Activated effector memory CD4-positive, alpha-beta T cell treated with anti-CD3 and anti-CD28 coated beads, Interleukin-2, amount 50 U/mL, for 16 hours (primary cell): ENCODE results near the gene IPPK.

Experiments used
- DNase-seq: peaks from one replicate; pipeline ENCODE4 v3.0.0-alpha.2; 2020

The IPPK gene

GRCh38 chr9:92656537-92656925 lies 13.4 kb downstream of the IPPK start:
- DNase-seq, result peak; percentile 52

DNA sequence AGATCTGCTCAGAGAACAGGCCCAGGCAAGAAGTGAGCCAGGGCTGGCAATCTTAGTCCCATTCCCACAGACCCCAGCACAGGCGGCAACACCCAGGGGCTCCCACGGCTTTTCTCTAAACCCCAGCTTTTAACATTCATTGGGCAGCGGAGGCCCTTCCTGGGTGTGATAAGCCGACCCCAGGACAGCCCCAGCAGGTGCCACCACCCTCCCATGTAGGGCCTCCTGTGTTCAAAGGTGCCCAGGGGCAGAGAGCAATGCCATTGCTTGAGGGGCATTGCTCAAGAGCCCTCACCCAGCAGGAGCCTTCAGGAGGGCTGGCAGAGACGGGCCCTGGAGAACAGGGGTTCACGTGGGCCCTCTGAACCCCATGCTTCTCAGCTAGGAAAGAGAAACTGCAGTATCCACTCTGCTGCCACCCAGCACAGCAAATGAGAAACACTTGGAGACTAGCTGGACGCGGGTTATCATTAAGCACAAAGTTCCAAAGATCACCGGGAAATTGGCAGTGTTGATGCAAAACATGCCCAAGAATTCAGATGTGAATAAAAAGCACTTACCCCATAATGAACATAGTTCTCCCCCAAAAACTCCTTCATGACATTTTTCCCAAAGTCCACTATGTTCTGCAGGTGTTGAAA lies 13.9 kb downstream of the IPPK start:
- DNase-seq, result peak; percentile 39

DNA sequence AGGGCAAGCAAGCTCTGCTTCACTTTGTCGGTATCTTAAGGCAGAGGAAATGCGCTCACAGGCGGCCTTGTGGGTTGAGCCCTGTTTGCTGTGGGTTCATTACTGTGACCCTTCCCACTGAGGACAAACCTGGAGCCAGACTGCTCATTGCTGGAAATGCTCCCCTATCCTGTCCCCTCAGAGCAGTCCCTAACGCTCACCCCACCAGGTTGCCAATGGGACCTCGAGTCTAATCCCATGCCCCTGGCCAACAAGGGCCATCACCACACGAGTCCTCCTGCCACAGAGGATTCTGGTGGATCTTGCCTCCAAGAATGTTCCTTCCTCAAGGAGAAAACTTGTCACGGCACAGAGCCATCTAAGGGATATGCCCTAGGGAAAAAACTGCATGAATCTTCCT lies 14.6 kb downstream of the IPPK start:
- peak; percentile 54 for DNase-seq

DNA sequence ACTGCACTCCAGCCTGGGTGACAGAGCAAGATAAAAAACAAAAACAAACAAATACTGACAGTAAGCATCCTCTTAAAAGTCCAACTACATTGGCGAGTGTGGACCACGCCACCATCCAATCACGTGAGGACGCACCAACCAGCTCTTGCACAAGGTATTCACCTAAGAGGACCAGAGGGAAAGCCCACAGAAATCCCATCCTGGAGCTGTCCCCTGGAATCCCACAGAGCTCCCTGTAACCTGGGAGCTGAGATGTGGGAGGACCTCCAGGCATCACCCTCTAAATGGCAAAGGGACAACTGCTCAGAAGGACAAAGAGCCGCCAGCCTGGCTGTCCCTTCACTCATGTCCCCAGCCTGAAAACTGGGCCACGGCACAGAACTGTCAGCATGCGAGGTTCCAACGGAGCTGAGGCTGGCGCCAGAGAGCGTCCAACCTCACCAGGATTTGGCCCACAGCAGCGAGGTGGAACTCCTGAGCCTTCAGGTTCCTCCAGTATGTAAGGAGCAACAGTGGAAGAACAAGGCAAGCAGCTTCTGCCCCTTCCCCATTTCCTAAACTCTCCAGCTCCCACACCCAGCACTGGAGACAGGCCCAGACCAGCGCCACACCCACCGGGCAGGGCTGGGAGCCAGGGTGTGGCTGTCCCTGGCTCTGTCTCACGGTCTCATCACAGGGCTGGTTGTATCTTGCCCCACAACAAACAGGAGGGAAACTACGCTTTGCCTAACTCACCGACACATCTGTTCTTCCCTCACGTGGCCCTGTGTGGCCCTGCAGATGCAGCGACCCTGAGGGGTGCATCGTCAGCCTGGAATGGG lies 15.2 kb downstream of the IPPK start:
- DNase-seq, result peak; percentile 51

DNA sequence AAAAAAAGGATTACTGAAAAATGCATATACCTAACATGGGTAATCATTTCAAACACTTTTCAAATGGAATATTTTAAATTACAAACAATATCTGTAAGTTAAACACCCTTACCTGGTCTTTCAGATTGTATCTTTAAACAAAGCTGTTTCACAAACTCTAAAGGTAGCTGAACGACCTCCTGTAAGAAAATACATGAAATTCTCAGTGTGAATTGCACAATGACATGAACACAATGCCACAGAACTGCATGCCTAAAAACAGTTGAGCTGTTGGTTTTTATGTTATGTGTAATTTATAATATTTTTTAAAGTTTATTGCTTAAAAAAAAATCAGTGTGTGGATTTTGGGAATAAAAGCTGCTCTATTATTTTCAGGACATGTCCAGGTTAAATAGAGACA lies 17.5 kb downstream of the IPPK start:
- DNase-seq, result no peak

DNA sequence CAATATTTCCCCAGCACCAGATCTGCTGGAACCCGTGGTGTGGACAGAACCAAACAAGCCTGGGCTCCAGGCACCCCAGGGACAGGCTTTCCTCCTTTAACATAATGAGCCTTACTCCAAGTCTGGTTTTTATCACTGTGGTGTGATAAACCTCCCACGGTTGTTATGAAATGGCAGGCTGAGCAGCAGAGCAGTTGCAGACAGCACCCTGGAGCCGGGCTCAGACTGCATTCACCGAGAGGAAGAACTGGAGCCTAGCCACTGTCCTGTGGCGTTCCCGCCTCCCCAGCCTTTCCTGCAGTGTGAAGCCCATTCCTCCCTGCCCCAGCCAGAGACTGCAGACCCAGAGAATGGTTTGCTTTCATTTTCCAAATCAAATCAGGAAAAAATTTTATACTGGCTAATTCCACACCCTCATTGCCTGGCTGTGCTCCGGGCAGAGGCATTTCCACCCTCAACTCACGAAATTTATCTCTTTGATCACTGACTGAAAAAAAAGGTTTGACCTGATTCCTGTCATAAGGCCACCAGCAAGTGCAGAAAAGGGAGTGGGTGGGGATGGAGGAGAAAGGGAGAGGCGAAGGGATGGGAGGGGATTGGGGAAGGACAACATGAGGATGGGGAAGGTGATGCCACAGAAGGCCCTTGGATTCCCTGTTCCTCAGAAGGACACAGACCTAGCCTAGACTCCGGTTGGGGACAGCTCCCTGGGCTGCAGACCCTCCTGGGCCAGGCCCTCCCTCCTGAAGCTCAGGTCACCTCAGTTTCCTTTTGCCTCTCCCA lies 18.9 kb downstream of the IPPK start:
- peak; percentile 50 for DNase-seq

- DNase-seq, result no peak
These were observed 19.6 kb downstream of the IPPK start for GRCh38 chr9:92650296-92650695.

DNA sequence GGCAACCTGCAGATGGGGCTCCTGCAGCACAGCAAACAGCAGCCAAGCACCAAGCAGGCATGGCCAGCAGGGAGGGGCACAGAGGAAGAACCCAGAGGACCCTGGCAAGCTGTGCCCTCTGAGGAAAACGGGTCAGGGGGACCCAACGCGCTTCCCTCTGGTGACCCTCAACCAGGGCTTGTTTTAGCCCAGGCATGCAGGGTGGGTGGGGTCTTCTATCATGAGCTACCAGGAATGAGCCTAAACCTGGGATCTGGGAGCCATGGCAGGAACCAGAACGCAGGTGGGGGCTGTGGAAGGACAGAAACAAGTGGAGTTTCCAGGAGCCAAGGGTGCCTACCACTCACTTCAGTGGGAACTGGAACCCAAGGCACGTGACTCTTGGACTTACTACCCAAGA lies 20.9 kb downstream of the IPPK start:
- peak; percentile 50 for DNase-seq

GRCh38 chr9:92648474-92648971 lies 21.4 kb downstream of the IPPK start:
- DNase-seq, result peak; percentile 36

DNA sequence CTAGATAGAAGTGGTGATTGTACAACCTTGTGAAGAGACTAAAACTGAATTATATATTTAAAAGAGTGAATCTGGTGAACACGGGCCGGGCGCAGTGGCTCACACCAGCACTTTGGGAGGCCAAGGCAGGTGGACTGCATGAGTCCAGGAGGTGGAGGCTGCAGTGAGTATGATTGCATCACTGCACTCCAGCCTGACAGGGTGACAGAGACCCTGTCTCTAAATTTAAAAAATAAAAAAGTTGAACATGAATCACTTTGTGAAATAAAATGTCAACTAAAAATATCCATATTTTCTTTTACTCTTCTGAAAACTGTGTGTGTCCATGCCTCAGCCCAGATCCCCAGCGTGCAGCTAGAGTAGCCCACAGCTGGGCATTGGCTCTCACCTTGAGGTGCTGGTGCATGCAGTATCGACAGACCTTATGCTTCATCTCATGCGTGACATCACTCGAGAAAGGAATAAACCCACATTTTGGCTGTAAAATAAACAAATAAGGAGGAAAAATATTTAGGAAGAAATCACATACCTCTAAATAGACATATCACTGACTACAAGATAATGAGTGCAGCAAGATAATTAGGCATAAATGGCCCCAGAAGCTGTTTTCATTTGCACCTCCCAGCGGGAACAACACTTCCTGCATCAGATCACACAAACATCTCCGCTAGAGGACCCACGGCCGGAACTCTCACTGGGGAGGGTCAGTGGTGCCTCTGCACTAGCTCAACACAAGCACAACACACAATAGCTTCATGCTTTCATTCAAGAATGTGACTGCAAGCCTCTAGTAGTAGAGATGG lies 22.1 kb downstream of the IPPK start:
- peak; percentile 49 for DNase-seq

- no peak for DNase-seq
These were observed 24.9 kb downstream of the IPPK start for GRCh38 chr9:92645041-92645440.

DNA sequence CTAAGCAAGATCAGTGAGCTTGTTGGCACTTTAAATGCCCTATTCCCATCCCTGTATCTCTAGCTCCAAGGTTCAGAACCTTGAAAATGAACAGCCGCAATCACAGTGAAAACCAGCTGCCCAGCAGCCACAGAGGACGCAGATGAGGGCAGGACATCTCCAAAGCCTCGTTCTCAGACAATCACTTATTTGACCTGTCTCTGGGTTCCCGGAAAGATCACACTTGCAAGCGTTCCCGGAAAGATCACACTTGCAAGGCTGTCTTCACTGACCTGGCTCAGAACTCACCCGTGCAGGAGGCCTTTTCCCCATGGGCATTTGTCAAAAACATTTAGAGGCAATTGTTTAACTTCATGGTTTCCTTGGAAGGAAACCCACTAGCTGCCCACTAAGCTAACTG lies 25.7 kb downstream of the IPPK start:
- DNase-seq, result no peak

DNA sequence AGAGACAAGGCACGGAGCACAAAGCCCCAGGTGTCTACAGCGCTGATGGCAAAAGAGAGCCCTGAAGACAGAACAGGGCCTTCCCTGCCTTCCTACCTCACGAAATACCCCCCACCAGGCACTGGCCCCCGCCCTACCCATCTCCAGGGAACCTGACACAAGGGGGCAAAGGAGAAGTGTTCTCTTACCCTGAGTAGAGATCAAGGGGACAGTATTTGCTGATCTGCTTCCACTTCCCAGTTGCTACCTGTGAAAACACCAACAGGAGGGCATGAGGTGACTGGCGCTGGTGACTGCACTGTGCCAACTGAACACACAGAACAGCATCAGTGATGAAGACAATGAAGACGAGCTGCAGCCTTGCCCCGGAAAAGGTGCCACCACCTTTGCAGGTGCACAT lies 27.4 kb downstream of the IPPK start:
- no peak for DNase-seq

- DNase-seq, result no peak
These were observed 27.9 kb downstream of the IPPK start for GRCh38 chr9:92642041-92642451.

DNA sequence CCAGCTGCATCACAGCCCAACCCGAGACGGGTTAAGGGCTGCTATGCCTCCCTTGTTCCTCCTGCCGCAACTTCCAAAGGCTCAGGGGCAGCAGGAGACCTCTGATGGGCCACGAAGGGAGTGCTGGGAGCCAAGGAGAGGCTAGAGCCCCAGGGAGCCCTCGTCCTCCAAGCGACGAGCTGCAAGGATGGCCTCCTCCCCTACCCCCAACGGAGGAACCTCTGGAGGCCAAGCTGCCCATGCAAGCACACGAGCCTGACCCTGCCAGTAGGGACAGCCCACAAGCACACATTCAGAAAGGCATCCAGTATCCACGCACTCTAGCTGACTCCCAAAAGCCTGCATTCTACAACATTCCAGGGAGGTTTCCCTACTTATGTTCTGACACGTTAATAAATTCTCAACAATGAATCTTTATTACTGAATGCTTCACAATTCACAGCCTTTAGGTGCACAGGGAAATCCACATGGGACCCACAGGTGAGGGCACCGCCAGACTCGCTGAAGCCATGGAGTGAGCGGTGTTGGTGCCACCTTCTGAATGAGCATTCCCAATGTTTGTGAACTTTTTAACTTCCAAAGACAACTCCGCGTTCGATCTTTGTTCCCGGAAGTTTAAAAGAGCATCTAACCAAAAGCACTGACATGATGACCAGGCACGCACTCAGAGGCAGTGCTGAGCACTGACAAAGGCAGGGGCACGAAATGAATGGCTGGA lies 28.7 kb downstream of the IPPK start:
- DNase-seq, result no peak

DNA sequence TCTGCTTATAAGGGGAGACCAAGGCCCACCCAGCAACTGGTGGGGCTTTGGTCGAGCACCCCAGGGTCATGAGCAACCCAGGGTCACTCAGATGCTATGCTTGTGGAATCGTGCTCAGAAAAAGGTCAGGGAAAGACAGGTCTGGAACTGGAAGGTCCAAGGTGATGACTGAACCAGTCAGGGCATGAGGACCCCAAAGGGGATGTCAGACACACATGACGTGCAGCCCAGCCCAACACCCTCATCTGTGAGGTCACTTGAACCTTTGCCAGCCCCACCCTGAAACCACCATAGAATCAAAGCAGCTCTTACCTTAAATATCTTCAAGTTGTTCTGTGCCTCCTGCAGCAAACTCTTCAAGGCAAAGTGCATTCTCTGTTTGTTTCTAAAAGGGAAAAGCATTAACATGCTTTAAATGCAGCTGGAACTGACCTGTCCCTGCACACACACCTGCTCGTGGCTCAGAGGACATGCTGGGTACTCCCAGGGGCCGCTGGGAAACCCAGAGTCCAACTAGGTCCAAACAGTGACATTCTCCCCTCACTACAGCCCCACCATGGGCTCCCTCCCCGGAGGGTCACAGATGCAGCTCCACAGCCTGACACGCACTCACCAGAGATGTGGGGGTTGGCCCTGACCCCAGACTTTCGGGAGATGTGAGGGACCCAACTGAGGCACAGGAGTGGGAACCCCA lies 29.4 kb downstream of the IPPK start:
- DNase-seq, result no peak

- DNase-seq, result no peak
These were observed 30.1 kb downstream of the IPPK start for GRCh38 chr9:92639791-92640271.

DNA sequence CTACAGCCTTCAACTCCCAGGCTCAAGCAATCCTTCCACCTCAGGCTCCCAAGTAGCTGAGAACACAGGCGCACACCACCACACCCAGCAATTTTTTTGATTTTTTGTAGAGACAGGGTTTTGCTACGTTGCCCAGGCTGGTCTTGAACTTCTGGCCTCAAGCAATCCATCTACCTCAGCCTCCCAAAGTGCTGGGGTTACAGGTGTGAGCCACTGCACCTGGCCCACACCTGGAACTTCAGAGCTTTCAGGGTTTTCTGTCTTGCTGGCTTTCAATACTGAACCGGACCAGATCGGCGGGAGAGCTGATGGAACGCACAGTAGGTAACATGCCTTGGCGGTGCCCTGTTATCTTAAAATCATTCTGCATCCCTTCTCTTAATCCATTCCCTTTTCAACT lies 30.8 kb downstream of the IPPK start:
- DNase-seq, result no peak

- DNase-seq, result no peak
These were observed 31.3 kb downstream of the IPPK start for GRCh38 chr9:92638621-92639101.

DNA sequence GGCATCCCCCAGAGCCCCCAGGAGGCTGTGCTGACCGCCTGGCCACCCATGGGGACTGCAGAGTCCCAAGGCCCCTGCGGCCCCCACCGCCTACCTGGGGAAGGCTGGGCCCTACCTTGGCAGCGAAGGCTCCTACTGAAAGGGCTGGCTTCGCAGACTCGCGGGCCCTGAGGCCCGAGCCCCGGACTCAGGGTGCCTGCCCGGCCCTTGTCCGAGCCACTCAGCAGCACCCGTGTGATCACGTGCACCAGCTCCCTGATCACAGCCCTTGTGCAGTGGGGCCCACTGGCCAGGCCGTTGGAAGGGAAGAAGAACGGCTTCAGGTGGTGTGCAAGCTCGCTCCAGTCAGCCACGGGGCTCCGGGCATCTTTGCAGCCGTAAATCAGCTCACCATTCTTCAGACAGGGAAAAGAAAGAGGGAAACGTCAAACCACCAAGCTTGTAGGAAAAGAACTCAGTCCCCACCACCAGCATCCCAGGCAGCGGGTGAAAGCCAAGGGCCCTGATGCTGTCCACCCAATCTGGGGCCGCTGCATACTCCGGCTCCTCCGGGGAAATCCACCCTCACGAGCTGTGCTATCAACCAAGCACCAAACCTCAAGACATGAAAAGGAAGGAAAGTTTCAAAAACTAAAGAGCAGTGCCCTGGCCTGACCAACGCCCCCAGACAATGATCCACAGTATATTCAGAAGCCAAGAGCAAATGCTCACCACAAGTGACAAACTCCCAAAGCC lies 31.9 kb downstream of the IPPK start:
- no peak for DNase-seq
